ENCODE results near the gene PLAU.
A peak's percentile ranks its signal among the peaks of the same experiment; 100 is the strongest.
"Not testable (repeated sequence)": the region's sequence is repeated elsewhere in the genome, so short reads cannot be mapped to it uniquely, and the experiment has no call there.

The PLAU gene

GRCh38 chr10:73920089-73920488 lies 9.2 kb downstream of the PLAU start:
- DNase-seq = no peak

- no peak for DNase-seq
These were observed 11.3 kb downstream of the PLAU start for GRCh38 chr10:73922007-73922863.

- DNase-seq = no peak
These were observed 11.9 kb downstream of the PLAU start for GRCh38 chr10:73922864-73923133.

- no peak for DNase-seq
These were observed 13.1 kb downstream of the PLAU start for GRCh38 chr10:73923935-73924598.

- no peak for DNase-seq
These were observed 14.0 kb downstream of the PLAU start for GRCh38 chr10:73924935-73925334.

- DNase-seq = no peak
These were observed 14.6 kb downstream of the PLAU start for GRCh38 chr10:73925539-73925938.

- no peak for DNase-seq
These were observed 15.3 kb downstream of the PLAU start for GRCh38 chr10:73926152-73926764.

GRCh38 chr10:73930630-73931327 lies 19.8 kb downstream of the PLAU start:
- not testable (repeated sequence) for DNase-seq

- no peak for DNase-seq
These were observed 21.1 kb downstream of the PLAU start for GRCh38 chr10:73931767-73932619.

- no peak for DNase-seq
These were observed 21.7 kb downstream of the PLAU start for GRCh38 chr10:73932620-73933112.

GRCh38 chr10:73934074-73934473 lies 23.1 kb downstream of the PLAU start:
- DNase-seq = no peak

GRCh38 chr10:73935895-73936294 lies 25.0 kb downstream of the PLAU start:
- DNase-seq = no peak

- DNase-seq = no peak
These were observed 26.6 kb downstream of the PLAU start for GRCh38 chr10:73937333-73938043.

- DNase-seq = peak; percentile 86
These were observed 29.8 kb downstream of the PLAU start for GRCh38 chr10:73940634-73941221.

- DNase-seq = no peak
These were observed 30.4 kb downstream of the PLAU start for GRCh38 chr10:73941300-73941699.

GRCh38 chr10:73944356-73945100 lies 33.6 kb downstream of the PLAU start:
- no peak for DNase-seq

- no peak for DNase-seq
These were observed 35.6 kb downstream of the PLAU start for GRCh38 chr10:73946253-73947145.

- no peak for DNase-seq
These were observed 38.2 kb downstream of the PLAU start for GRCh38 chr10:73948947-73949633.
